Astrocyte of the cerebellum (primary cell): Measurements from ENCODE around the gene TMEM35A.

ENCODE experiments used
- DNase-seq: peaks from one replicate; pipeline ENCODE4 v3.0.0-alpha.2; 2011; ENCODE audit warnings: low read depth
- H3K4me3 ChIP-seq: 2 replicates; pipeline ENCODE4 v1.5.1; 2011; ENCODE audit warnings: mild to moderate bottlenecking, low read depth, low read length, moderate library complexity
- CTCF ChIP-seq: IDR thresholded peaks from 2 replicates; pipeline ENCODE4 v1.5.1; 2012; ENCODE audit warnings: low read length, low read depth, moderate library complexity, mild to moderate bottlenecking; ENCODE audit errors: missing control alignments
- in situ Hi-C: cut with HindIII; loops from 2 replicates; pipeline ENCODE4 v1.10.0; 2017; ENCODE audit warnings: low sequenced_read_pairs

The TMEM35A gene

GRCh38 chrX:101057093-101057714, 21.5 kb upstream of the TMEM35A start:
- in situ Hi-C loops, result no loop called here
- no peak for DNase-seq
- no peak overlapping the region for H3K4me3 ChIP-seq
- TF ChIP-seq CTCF, result no peak

- no peak overlapping the region for H3K4me3 ChIP-seq
- no peak for DNase-seq
- in situ Hi-C loops, result no loop called here
- TF ChIP-seq CTCF, result no peak
Observed at GRCh38 chrX:101062176-101062575, 16.5 kb upstream of the TMEM35A start.

GRCh38 chrX:101071582-101071981, 7.1 kb upstream of the TMEM35A start:
- TF ChIP-seq CTCF, result no peak
- no peak overlapping the region for H3K4me3 ChIP-seq
- in situ Hi-C loops, result no loop called here
- no peak for DNase-seq

- H3K4me3 ChIP-seq, result peak overlapping the region; percentile 52
- no peak for TF ChIP-seq CTCF
- in situ Hi-C loops, result no loop called here
- DNase-seq, result no peak
Observed at GRCh38 chrX:101079736-101080270, 1.1 kb downstream of the TMEM35A start.

- TF ChIP-seq CTCF, result no peak
- DNase-seq, result no peak
- in situ Hi-C loops, result no loop called here
- peak overlapping the region; percentile 52 for H3K4me3 ChIP-seq
Observed at GRCh38 chrX:101080326-101081124, 1.8 kb downstream of the TMEM35A start.

- DNase-seq, result no peak
- no peak for TF ChIP-seq CTCF
- no peak overlapping the region for H3K4me3 ChIP-seq
- in situ Hi-C loops, result no loop called here
Observed at GRCh38 chrX:101081231-101081630, 2.6 kb downstream of the TMEM35A start.
